Brain microvascular endothelial cell (primary cell): ENCODE measurements around the gene CENPP.

Source experiments
- DNase-seq: peaks from one replicate; pipeline ENCODE4 v3.0.0-alpha.2; 2020
- H3K27ac ChIP-seq: fragments of 250-450 bp; sonication (Bioruptor Pico); 2 replicates; pipeline ENCODE4 v1.5.1; 2020; ENCODE audit warnings: mild to moderate bottlenecking, moderate library complexity
- H3K27me3 ChIP-seq: fragments of 250-450 bp; sonication (Bioruptor Pico); replicated peaks from 2 replicates; pipeline ENCODE4 v1.5.1; 2020; ENCODE audit warnings: mild to moderate bottlenecking
- H3K36me3 ChIP-seq: fragments of 250-450 bp; sonication (Bioruptor Pico); replicated peaks from 2 replicates; pipeline ENCODE4 v1.5.1; 2020; ENCODE audit warnings: mild to moderate bottlenecking
- H3K4me3 ChIP-seq: 2 replicates; pipeline ENCODE4 v1.5.1; 2011; ENCODE audit warnings: low read depth, mild to moderate bottlenecking, control low read depth, low read length, moderate library complexity
- CTCF ChIP-seq: IDR thresholded peaks from 2 replicates; pipeline ENCODE4 v1.5.1; 2011; ENCODE audit warnings: low read depth, mild to moderate bottlenecking, moderate library complexity, low read length, control low read depth, inconsistent platforms; ENCODE audit errors: missing control alignments
- in situ Hi-C: cut with HindIII; loops from 2 replicates; pipeline ENCODE4 v1.10.0; 2017; ENCODE audit warnings: low sequenced_read_pairs, low pct_ligation_motif_present

CENPP gene

DNA sequence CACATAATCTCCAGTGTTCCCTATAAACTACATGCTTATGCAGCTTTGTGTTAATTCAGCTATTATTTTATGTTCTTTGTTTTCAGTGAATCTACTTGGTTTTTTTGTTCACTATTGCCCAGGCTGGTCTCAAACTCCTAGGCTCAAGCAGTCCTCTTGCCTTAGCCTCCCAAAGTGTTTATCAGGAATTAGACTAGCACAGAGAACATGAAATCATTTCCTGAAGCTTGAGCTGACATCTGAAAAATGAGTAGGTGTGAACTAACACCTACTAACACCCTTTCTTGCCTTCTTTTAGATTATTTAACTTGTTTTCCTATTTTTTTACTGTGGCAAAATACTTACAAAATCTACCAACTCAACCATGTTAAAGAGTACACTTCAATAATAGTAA, 25.0 kb downstream of the CENPP start:
- in situ Hi-C loops: no loop called here
- no peak for TF ChIP-seq CTCF
- DNase-seq: no peak
- Histone ChIP-seq H3K27ac (no peak overlapping the region), H3K27me3 (no peaks in the 10 kb centered on the region), H3K4me3 (no peak overlapping the region), H3K36me3 (no peaks in the 10 kb centered on the region)

DNA sequence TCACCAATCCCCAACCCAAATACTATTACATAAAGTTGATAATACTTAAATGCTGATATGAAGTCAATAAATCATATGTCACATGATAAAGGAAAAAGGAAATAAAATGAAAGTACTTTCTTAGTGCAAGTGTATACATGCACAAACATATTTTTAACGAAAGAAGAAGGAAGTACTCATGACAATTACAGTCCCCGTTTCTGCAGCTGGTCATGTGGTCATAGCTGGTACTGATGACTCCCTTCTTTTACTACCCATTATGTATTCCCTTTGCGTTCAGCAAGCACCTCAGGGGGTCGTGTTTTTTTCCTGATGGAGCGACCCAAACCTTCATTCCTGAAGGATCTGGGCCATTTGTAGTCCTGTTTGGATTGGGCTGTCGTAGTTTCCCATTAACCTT, 27.3 kb downstream of the CENPP start:
- Histone ChIP-seq H3K27me3 (no peaks in the 10 kb centered on the region), H3K36me3 (no peaks in the 10 kb centered on the region), H3K4me3 (no peak overlapping the region), H3K27ac (no peak overlapping the region)
- in situ Hi-C loops: no loop called here
- DNase-seq: no peak
- TF ChIP-seq CTCF: no peak

- in situ Hi-C loops: no loop called here
- no peaks in the 10 kb centered on the region for H3K36me3 ChIP-seq
- H3K27ac ChIP-seq: no peak overlapping the region
- H3K27me3 ChIP-seq: no peaks in the 10 kb centered on the region
- no peak for DNase-seq
- no peak overlapping the region for H3K4me3 ChIP-seq
- TF ChIP-seq CTCF: no peak
Observed at GRCh38 chr9:92359394-92359995, 33.7 kb downstream of the CENPP start.

DNA sequence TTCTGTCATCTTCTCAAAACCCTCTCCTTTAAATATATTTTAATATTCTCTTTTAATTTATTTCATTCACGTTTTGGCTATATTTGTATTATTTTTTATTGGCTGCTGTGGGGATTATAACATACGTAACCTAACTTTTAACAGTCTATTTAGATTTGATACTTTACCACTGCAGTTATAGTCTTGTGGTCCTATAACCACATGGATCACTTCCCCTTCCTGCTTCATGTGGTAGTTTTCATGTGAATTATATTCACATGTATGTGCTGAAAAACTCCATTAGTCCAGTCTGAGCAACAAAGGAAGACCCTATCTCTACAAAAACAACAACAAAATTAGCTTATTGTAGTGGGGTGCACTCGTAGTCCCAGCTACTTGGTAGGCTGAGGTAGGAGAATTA, 34.3 kb downstream of the CENPP start:
- in situ Hi-C loops: no loop called here
- no peak for TF ChIP-seq CTCF
- no peak overlapping the region for H3K27ac ChIP-seq
- no peak for DNase-seq
- H3K36me3 ChIP-seq: no peaks in the 10 kb centered on the region
- no peak overlapping the region for H3K4me3 ChIP-seq
- no peaks in the 10 kb centered on the region for H3K27me3 ChIP-seq

GRCh38 chr9:92369075-92369474, 43.3 kb downstream of the CENPP start:
- TF ChIP-seq CTCF: no peak
- in situ Hi-C loops: no loop called here
- DNase-seq: no peak
- H3K27me3 ChIP-seq: no peaks in the 10 kb centered on the region
- no peaks in the 10 kb centered on the region for H3K36me3 ChIP-seq
- no peak overlapping the region for H3K4me3 ChIP-seq
- H3K27ac ChIP-seq: no peak overlapping the region

GRCh38 chr9:92373167-92373566, 47.4 kb downstream of the CENPP start:
- H3K27me3 ChIP-seq: no peaks in the 10 kb centered on the region
- H3K4me3 ChIP-seq: no peak overlapping the region
- H3K36me3 ChIP-seq: no peaks in the 10 kb centered on the region
- no peak for DNase-seq
- no peak for TF ChIP-seq CTCF
- in situ Hi-C loops: no loop called here
- no peak overlapping the region for H3K27ac ChIP-seq
